Activated T-cell treated with anti-CD3 and anti-CD28 coated beads for 24 hours (primary cell): ENCODE results near the gene DENR.
A peak's percentile ranks its signal among the peaks of the same experiment; 100 is the strongest.
"Not testable (repeated sequence)": the region's sequence is repeated elsewhere in the genome, so short reads cannot be mapped to it uniquely, and the experiment has no call there.

Experiments used
- DNase-seq: peaks from one replicate; pipeline ENCODE4 v3.0.0-alpha.2; 2020; ENCODE audit warnings: low read depth

Gene DENR, protein sequence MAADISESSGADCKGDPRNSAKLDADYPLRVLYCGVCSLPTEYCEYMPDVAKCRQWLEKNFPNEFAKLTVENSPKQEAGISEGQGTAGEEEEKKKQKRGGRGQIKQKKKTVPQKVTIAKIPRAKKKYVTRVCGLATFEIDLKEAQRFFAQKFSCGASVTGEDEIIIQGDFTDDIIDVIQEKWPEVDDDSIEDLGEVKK

DNA sequence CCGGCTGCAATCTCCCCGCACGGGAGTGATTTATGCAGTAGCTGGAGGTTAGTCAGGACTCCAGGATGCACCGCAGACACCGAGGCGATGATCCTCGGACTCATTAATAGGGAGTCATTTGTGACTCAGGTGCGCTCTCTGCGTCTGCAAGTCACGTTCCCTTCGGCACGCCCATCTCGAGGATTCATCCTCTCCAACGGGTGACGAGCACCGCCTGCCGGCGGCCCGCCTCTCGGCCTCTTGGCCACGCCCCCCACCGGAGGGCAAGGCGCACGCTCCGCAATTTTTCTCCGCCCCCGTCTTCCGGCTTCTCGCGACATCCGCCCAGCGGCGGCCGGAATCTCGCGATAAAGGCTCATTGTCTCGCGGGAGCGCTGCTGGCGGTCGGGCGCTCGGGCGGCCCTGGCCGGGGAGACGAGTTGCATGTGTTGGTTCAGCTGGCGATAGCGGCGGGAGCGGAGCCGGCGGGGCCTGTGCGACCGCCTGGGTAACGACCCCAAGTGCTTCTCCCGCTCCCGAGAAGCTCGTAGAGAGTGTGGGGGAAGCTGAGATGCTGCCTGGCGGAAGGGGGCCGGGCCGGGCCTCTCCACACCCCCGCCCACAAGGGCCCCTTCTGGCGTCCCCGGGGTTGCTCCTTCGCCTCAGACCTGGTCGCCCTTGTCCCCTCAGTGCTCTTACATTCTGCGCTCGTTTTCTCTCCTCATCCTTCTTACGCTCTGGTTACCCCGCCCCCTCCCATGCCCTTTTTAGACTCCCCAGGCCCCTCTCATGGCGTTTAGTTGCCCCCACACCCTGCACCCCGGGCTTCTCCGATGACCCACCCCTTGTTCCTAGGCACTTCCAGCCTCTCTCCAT, at the start of gene DENR:
Gene DENR (plus strand): TSS at position 361 of the 855 bp plus-strand sequence. CDS start 878 bp downstream, outside the sequence.
- peak; percentile 99 for DNase-seq

DNA sequence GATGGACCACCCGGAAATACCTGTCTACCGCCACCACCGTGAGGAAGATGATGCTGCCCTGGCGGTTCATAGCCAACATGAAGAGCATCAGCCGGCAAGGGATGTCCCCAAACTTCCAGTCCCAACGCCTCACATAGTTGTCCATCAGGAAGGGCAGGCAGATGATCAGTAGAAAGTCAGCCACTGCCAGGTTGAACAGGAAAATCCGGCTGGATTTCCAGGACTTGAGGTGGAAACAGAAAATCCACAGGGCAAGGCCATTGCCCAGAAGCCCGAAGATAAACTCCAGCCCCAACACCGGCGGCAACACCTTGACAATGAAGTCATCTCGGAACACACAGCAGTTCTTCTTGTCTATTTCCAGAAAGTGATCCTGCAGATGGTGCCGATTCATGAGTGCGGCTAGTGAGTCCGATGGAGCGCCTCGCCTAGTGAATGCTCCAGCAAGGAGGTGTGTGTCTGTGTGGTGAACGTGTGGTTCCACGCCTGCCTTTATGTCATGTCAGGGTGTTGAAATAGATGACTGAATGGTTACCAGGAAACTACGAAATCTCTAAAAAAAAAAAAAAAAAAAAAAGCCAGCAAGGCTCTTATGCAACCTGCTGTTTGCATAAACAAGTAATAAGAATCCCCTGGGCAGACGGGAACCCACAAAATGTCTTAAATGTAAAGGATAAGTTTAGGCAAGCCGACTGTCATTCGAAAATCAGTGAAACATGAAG, 49.6 kb upstream of the DENR start, which contains the start of gene HCAR2:
Gene HCAR2 (minus strand): TSS at position 468 of the 722 bp plus-strand sequence. CDS start 74 bp downstream, at position 394.
- not testable (repeated sequence) for DNase-seq

DNA sequence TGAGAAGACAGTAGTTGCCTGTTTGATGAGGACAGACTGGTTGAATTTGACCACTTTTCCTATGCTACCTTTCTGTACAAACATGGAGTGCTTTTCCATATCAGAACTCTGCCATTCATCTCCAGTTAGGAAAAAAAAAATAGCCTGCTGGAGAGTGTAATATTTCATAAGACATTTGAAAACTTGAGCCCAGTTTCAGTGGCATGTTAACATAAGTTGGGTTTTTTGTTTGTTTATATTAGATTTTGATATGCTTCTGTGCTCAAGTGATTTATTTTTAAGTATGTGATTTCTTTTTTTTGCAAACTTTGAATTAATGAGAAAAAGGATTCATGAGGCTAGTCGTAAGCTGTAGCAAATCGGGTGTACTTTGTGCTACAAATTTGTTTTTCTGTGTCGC, 48.8 kb upstream of the DENR start:
- DNase-seq: not testable (repeated sequence)

DNA sequence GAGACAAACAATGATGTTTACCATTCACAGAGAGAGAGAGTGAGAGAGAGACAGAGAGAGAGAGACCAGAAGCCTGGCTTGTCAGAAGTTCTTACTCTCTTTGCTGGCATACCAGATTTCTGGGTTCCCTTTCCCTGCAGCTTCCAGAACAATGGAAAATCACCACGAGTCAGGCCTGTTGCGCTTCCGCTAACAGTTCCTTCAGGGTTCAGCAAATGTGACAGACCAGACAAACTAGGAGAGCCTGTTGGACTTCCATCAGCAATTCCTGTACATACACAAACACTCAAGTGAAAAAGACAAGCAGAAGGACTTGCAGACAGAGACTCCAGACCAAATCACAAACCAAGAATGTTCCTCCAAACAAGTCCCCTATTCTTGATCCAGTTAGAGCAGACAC, 43.3 kb upstream of the DENR start:
- not testable (repeated sequence) for DNase-seq

DNA sequence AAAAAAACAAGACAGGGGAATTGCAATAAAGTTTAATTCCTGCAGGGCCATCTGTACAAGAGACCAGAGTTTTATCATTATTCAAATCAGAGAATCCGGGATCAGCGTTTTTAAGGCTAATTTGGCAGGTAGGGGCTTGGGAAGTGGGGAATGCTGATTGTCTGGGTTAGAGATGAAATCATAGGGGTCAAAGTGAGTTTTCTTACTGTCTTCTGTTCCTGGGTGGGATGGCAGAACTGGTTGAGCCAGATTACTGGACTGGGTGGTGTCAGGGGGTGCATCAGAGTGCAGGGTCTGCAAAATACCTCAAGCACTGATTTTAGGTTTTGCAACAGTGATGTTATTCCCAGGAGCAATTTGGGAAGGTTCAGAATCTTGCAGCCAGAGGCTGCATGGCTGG, 42.3 kb upstream of the DENR start:
- not testable (repeated sequence) for DNase-seq

DNA sequence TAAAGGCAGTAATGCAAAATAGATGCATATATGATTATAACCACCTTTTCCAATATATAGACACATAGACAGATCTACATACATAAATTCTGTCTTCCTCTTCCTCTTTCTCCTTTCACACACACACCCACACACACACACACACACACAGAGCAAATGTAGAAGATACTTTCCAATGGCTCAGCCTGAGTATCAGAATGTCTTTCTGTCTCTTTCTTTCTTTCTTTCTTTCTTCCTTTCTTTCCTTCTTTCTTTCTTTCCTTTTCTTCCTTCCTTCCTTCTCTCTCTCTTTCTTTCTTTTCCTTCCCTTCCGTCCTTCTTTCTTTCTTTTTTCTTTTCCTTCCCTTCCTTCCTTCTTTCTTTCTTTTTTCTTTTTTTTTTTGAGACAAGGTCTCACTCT, 41.4 kb upstream of the DENR start:
- DNase-seq: not testable (repeated sequence)

DNA sequence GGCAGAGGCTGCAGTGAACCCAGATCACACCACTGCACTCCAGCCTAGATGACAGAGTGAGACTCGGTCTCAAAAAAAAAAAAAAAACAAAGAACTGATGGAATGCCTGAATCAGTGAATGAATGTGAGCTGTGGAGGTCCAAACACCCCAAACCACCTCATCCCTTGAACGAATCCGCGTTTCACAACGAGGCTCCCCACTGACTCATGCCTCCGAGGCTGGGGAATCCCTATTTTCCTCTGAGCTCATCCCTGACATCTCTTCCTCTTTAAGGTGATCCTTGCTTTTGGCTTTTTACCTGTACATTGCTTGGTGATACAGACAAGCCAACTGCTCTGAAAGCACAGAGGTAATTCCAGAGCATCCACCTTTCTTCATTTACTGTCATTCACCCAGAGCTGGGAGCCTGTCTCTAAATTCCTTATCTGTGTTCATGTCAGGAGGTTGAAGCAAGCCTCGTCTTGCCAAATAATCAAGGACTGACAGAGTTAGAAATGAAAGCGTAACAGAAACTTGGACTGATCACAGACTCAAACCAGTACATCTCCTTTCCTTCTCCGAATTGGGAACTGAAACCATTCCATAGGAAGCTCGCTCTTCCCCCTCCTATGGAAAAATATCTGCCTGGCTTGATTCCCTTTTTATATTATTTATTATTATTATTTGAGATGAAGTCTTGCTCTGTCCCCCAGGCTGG, 39.0 kb upstream of the DENR start:
- not testable (repeated sequence) for DNase-seq

DNA sequence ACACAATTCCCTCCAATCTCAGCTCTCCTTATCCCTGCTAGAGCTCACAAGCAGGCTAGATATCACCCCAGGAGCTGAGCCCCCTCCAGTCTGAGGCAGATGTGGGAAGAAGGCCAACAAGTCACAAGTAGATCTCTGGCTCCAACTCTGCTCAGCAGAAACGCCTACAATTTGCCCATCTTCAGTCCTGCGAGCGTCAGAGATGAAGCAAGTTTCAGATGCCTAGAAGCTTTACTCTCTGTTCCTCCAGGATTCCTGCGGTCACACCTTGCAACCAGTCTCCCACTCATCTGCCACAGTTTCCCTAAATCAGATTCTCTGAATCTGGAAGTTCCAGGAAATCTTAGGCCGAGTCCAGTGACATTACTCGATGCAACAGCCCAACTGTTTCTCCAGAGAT, 37.4 kb upstream of the DENR start:
- DNase-seq: not testable (repeated sequence)

DNA sequence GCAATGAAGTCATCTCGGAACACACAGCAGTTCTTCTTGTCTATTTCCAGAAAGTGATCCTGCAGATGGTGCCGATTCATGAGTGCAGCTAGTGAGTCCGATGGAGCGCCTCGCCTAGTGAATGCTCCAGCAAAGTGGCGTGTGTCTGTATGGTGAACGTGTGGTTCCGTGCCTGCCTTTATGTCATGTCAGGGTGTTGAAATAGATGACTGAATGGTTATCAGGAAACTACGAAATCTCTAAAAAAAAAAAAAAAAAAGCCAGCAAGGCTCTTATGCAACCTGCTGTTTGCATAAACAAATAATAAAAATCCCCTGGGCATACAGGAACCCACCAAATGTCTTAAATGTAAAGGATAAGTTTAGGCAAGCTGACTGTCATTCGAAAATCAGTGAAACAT, 36.0 kb upstream of the DENR start, which contains the start of gene HCAR3:
Gene HCAR3 (minus strand): TSS at position 154 of the 400 bp plus-strand sequence. CDS start 74 bp downstream, at position 80.
- DNase-seq: not testable (repeated sequence)

DNA sequence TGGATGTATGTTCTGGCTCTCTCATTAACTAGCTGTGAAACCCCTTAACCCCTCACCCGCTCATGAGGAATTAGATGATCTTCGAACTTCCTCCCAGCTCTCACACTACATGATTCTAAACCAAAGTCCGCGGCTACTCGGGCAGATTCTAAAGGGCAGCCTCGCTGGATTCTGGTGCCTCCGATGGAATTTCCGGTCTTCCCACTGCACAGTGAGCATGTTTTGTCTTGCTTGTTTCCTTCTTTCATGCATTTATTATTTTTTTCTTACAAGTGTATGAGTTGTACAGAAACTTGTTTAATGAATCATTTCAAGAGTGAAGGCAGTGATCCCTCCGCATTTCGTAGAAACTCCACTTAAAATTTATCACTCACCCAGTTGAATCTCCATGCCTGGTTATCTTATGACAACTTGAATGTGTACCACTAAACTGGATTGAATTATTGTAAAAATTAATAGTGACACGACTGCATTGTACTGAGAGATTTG, 31.5 kb upstream of the DENR start:
- no peak for DNase-seq

DNA sequence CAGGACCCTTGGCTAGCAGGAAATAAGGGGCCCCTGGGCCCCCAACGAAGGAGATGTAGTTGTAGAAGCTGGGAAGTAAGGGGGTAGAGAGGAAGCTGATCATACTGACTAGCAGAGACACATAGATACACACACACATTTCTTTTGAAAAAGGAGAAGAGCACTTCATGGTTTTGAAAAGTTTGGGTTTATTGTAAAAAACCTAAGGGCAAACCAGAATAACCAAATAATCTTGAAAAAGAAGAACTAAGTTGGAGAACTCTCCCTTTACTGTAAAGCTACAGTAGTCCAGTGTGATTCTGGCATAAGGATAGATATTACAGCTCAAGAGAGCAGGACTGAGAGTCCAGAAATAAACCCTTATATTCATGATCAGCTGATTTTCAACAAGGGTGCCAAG, 30.2 kb upstream of the DENR start:
- DNase-seq: no peak

DNA sequence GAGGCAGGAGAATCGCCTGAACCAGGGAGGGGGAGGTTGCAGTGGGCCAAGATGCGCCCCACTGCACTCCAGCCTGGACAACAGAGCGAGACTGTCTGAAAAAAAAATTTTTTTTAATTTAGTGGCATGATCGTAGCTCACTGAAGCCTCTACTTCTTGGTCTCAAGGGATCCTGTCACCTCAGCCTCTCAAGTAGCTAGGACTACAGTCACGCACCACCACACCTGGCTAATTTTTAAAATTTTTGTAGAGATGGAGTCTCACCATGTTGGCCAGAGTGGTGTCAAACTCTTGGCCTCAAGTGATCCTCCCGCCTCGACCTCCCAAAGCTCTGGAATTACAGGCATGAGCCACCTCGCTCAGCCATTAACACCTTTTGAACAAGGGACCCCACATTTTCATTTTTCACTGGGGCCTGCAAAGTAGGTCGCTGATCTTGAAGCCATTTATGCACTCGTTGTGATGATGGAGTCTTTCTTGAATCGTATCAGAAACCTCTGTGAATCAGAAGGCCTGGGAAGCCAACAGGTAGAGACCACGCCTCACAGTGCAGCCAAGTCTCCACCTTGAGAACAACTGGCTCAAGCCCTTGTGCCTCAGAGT, 27.9 kb upstream of the DENR start:
- no peak for DNase-seq

DNA sequence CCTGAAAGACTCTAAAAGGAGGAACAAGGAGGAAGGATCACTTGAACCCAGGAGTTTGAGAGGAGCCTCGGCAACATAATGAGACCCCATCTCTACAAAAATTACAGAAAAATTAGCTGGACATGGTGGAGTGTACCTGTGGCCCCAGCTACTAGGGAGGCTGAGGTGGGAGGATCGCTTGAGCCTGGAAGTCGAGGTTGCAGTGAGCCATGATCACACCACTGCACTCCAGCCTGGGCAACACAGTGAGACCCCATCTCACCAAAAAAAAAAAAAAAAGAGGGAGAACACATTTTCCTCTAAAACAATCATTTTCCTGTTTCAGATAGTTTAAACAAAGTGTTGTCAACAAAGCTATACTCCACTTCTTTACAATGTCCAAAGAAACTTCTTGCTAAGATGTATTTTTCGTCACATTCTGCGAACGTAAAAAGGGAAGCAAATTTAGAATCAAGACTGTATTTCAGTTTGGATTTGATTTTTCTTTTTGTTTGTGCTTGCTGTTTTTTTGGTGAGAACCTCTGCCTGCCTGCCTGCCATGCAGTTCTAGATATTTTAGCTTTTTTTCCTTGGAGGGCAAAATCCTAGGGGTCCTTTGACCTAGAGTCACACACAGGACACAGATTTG, 27.1 kb upstream of the DENR start:
- DNase-seq: no peak

DNA sequence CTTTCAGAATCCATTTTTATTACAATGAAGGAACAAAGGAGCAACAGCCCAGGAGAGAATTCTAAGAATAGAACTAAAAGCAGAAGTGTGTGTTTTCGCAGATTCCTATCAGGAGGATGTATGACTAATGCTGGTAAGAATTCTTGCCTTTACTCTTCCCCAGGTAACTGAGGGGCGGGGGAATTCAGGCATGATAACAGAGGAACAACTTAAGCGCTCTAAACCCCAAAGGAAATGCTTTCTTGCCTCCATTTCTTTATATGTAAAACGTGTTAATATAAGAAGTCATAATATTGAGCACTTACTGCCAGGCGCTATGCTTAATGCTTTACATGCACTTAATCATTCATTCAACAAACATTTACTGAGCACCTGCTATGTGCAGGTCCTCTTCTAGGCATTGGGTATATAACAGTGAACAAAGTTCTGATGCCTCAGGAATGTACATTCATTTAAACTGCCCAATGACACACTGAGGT, 26.5 kb upstream of the DENR start:
- DNase-seq: no peak

DNA sequence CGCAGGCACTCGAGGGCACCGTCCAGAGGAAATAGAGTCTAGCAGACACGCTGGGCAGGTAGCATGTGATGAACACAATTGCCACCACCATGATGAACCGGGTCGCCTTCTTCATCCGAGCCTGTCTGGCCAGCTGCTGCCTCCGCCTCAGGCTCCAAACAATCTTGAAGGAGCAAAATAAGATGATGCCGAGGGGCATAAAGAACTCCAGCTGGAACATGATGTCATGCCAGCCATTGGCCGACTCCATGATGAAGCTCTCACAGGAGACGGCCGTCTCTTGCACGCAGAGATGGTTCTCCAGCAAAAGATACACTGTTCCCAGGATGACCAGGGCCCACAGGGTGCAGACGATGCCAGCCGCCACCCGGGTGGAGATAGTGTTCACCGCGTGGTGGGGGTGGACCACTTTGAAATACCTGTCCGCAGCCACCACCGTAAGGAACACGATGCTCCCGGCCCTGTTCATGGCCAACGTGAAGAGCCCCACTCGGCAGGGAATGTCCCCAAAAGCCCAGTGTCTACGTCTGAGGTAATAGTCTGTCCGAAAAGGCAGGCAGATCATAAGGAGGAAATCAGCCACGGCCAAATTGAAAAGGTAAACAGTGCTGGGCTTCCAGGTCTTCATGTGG, 22.9 kb upstream of the DENR start:
- no peak for DNase-seq

DNA sequence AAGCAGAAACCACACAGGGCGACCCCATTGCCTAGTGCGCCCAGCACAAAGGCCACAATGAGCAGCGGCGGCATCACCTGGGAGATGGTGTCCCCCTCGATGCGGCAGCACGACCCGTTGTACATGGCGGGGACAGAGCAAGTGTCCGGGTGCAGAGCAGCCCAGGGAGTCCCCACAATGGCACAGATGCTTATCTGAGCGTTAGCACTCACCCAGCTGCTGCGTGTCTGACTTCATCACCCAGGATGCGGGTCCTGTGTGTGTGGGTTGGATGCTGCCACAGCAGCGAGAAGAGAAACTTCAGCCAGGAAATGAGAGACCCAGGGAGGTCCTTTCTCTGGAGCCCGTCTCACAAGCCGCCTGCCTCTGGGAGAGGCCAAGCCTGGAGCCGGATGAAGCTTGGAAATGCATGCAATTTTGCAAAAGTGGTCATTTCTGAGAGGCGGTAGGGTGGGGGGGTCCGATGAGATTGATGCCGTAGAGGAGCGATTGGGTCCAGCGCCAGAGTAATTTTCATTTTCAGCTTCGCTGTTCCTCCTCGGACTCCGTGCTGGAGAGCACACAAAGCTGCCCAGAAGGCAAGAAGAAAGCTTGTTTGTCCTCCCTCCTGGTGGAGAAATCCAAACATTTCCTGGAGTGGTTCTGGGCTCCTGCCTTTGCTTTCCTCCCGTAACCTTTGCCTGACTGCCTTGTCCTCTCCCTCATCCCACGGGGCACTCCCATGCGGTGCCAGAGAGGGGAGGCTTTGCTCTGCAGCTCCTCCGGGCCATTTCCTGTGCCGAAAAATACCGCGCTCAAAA, 22.2 kb upstream of the DENR start, which contains the start of gene HCAR1:
Gene HCAR1 (minus strand): TSS at position 630 of the 800 bp plus-strand sequence. CDS start 505 bp downstream, at position 125.
- no peak for DNase-seq

DNA sequence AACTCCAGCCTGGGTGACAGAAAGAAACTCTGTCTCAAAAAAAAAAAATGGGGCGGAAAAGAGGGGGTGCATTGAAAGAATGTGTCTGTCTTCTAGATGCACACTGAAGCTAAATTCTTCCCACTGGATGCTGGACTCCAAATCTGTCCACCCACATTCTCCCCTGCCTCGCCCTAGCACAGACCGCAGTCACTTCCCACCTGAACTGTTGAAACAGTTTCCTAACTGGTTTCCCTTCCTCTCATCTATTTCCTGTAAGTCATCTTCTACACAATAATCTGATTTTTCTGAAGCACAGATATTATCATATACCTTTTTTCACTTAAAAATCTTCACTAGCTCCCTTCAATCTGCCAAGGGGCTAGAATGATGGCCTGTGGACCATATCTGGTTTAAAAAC, 20.5 kb upstream of the DENR start:
- DNase-seq: no peak

DNA sequence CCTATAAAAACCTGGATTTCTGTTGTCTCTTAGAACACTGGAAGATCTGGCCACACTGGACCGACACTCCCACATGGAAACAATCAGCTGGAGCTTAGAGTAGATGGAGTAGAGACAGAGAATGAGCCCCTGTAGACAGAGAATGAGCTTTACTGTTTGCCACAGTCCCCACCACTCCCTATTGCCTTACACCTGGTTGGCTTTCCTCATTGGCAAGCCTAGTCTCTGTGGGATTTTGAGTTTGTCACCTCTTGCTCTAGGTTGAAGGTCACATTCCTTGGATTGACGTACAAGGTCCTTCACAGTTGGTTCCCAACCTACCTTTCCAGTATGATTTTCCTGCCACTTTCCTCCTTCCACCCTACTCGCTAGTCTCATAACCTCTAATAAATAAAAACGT, 20.0 kb upstream of the DENR start:
- no peak for DNase-seq

DNA sequence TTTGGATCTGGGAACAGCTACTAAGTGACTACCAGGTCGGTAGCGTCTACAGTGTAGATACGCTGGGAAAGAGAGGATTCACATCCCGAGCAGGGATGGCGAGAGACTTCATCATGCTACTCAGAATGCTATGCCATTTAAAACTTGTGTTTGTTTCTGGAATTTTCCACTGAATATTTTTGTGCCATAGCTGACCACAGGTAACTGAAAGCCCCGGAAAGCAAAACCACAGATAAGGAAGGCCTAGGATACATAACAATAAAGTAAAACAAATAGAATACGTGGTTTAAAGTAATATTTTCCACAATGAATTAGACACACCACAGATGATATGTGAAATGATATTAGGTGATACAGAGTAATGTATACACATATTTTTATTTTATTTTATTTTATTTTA, 14.1 kb upstream of the DENR start:
- DNase-seq: no peak
